IMR-90 (cell line): ENCODE measurements around the gene EXD2.

Experiments
- BHLHE40 ChIP-seq: fragments of 150-350 bp; IDR thresholded peaks from 2 replicates; pipeline ENCODE4 v1.6.1; 2016; ENCODE audit warnings: mild to moderate bottlenecking, low read depth, low read length
- CTCF ChIP-seq: conservative IDR thresholded peaks from 2 replicates; pipeline ENCODE4 v1.5.1; 2012; ENCODE audit warnings: mild to moderate bottlenecking, low read depth, low read length, improper control_type of control experiment
- ELK1 ChIP-seq: fragments of 150-350 bp; IDR thresholded peaks from 2 replicates; pipeline ENCODE4 v1.6.1; 2016; ENCODE audit warnings: low read depth, mild to moderate bottlenecking, low read length, moderate library complexity, borderline replicate concordance
- MAFK ChIP-seq: IDR thresholded peaks from 2 replicates; pipeline ENCODE4 v1.6.1; 2012; ENCODE audit warnings: low read depth, low read length, improper control_type of control experiment
- MXI1 ChIP-seq: IDR thresholded peaks from 2 replicates; pipeline ENCODE4 v1.6.1; 2012; ENCODE audit warnings: low read depth, mild to moderate bottlenecking, low read length, moderate library complexity, borderline replicate concordance
- POLR2A ChIP-seq: IDR thresholded peaks from 2 replicates; pipeline ENCODE4 v1.6.1; 2012; ENCODE audit warnings: mild to moderate bottlenecking, low read depth, low read length
- RAD21 ChIP-seq: IDR thresholded peaks from 2 replicates; pipeline ENCODE4 v1.6.1; 2012; ENCODE audit warnings: low read length, improper control_type of control experiment
- RFX5 ChIP-seq: IDR thresholded peaks from 2 replicates; pipeline ENCODE4 v1.8.0; 2012; ENCODE audit warnings: low read depth, mild to moderate bottlenecking, low read length, moderate library complexity
- SMC3 ChIP-seq: fragments of 150-350 bp; IDR thresholded peaks from 2 replicates; pipeline ENCODE4 v1.6.1; 2016; ENCODE audit warnings: low read depth, mild to moderate bottlenecking, antibody characterized with exemption, low read length, moderate library complexity
- USF2 ChIP-seq: fragments of 150-350 bp; IDR thresholded peaks from 2 replicates; pipeline ENCODE4 v1.6.1; 2017; ENCODE audit warnings: mild to moderate bottlenecking, antibody characterized with exemption, low read length, low read depth

GRCh38 chr14:69282448-69282847, 91.2 kb downstream of the EXD2 start:
- TF ChIP-seq BHLHE40: no peak
- TF ChIP-seq CTCF: no peak
- no peak for TF ChIP-seq MXI1
- no peak for TF ChIP-seq USF2
- no peak for TF ChIP-seq RAD21
- TF ChIP-seq POLR2A: no peak
- no peak for TF ChIP-seq ELK1
- TF ChIP-seq MAFK: no peak
- no peak for TF ChIP-seq SMC3
- TF ChIP-seq RFX5: no peak
